Gastrocnemius medialis (tissue), 4 donors: ENCODE data around the gene PARN.
"Not testable (repeated sequence)": the region's sequence is repeated elsewhere in the genome, so short reads cannot be mapped to it uniquely, and the experiment has no call there.

Source experiments
- CTCF ChIP-seq, 5 experiments: fragments of 450-650 bp in 3 of 5; fragments of 200-600 bp in 2 of 5; sonication (generic) in 2 of 5; IDR thresholded peaks in 4 of 5; conservative IDR thresholded peaks in 1 of 5; 1 replicate in 4 of 5; 2 replicates in 1 of 5; pipeline ENCODE4 v1.5.1; 2016 to 2019; ENCODE audit warnings: antibody characterized with exemption in 5 of 5, mild to moderate bottlenecking in 3 of 5, moderate library complexity in 3 of 5
- POLR2A ChIP-seq, 2 donors: fragments of 450-650 bp; IDR thresholded peaks; one replicate each; pipeline ENCODE4 v1.6.1; 2017; ENCODE audit warnings: antibody characterized with exemption in 2 of 2, mild to moderate bottlenecking in 2 of 2, moderate library complexity in 2 of 2

- TF ChIP-seq CTCF (IDR thresholded peaks at IDR 0.05 in 4 of 5, conservative IDR thresholded peaks at IDR 0.05 in 1 of 5); POLR2A (IDR thresholded peaks at IDR 0.05): not testable (repeated sequence)
Observed at GRCh38 chr16:14544846-14545245, 85.2 kb downstream of the PARN start.
